Mononuclear cell (primary cell): ENCODE measurements around the gene OS9. TPM values are rescaled to one million over a fixed set of nuclear protein-coding genes. Genes with fewer than 3 reads are reported as not detected.

Experiments used
- H3K27me3 ChIP-seq: 2 replicates; pipeline ENCODE4 v1.6.0; 2011; ENCODE audit warnings: low read length, control low read depth; ENCODE audit not compliant: insufficient read depth
- H3K4me1 ChIP-seq: 2 replicates; pipeline ENCODE4 v1.5.1; 2011; ENCODE audit warnings: mild to moderate bottlenecking, low read length, control low read depth; ENCODE audit not compliant: insufficient read depth
- H3K4me3 ChIP-seq: 2 replicates; pipeline ENCODE4 v1.5.1; 2011; ENCODE audit warnings: mild to moderate bottlenecking, low read length, moderate library complexity
- H3K9me3 ChIP-seq: 2 replicates; pipeline ENCODE4 v1.5.1; 2011; ENCODE audit warnings: low read depth, mild to moderate bottlenecking, control low read depth, low read length
- total RNA-seq: library from RNA; depleted of rRNA; stranded (reverse); fragments of >200 nt; gene quantifications from one replicate; pipeline ENCODE4 v1.2.3, GENCODE V29; 2012

Gene OS9
- total RNA-seq, 1 donor, result 166 TPM

DNA sequence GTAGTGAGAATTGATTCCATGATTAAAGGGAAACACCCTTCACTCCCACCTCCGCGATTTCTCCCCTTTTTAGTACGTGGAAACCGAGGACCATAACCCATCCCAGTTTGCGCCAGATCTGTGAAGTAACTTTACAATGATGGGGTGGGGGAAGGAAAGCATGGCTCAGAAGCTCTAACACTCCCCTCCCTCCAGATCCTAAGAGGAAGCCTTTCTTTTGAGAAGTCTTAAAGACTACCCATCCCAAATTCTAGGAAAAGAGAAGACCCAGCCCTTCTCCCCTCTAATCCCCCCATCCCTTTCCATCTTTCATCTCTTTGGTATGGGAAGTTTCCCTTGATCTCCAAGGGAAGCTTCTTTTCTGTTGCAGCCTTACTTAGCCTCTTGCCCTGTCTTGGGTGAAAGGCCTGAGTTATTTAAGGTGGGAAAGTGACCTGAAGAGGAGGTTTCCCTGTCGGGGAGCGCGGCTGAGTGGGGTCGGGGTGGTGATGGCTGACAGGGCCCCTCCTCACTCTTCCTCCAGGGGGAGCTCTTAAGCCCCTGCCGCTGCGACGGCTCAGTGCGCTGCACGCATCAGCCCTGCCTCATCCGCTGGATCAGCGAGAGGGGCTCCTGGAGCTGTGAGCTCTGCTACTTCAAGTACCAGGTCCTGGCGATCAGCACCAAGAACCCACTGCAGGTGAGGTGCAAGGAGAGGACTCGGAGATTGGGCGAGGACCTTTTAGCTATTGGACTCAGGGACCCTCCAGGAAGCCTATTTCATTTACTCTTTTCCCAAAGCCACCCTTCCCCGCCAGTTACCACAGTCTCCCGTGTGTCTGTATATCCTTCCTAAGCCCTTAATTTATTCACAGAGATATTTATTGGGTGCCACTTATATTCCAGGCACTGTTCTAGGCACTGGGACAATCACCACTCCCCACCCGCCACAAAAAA is 62.7 kb downstream of the OS9 start:
- peak overlapping the region; percentile 49 for H3K4me3 ChIP-seq
- H3K9me3 ChIP-seq, result no peaks in the 10 kb centered on the region
- peaks cover 45% of the 10 kb centered on the region for H3K4me1 ChIP-seq
- no peaks in the 10 kb centered on the region for H3K27me3 ChIP-seq

DNA sequence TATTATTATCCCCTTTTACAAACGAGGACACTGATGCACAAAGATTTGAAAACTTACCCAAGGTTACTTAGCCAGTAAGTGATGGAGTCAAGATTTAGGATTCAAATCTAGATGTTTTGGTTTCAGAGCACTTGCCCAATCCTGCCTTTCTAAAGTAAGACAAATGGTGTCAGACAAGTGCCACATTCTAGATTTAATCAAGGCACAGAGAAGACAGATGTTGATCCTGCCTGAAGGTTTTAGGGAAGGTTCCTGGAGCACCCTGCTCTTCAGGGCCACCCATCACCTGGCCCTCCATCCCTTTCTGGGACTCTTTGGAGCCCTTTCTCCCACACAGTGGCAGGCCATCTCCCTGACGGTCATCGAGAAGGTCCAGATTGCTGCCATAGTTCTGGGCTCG is 63.8 kb downstream of the OS9 start:
- Histone ChIP-seq H3K9me3 (no peaks in the 10 kb centered on the region), H3K4me3 (no peak overlapping the region), H3K27me3 (no peaks in the 10 kb centered on the region), H3K4me1 (peaks cover 36% of the 10 kb centered on the region)

DNA sequence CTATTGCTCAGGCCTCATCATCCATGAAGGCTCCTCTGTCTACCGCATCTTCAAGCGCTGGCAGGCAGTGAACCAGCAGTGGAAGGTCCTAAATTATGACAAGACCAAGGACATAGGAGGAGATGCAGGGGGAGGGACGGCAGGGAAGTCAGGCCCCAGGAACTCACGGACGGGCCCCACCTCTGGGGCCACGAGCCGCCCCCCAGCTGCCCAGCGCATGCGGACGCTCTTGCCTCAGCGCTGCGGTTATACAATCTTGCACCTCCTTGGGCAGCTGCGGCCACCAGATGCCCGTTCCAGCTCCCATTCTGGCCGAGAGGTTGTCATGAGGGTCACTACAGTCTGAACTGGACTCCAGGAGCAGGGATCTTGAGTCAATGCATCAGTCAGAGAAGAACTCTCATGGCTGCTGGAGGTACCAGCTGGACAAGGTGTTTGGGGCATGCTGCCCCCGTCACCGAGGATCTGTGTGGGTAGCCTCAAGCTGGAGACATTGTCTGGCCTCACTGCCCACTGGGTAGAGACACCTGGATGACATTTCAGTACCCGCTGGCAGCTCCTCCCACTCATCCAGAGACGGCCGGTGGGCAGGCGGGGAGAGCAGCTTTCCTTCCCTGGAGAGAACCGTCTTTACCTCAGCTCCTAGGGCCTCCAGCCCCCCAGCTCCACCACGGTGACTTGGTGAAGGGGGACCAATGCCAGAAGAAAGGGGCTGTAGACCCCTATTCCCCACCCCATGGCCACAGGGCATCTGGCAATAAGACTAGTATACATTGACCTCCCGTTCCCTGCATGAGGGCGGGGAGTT is 64.8 kb downstream of the OS9 start:
- Histone ChIP-seq H3K27me3 (no peaks in the 10 kb centered on the region), H3K4me1 (peaks cover 28% of the 10 kb centered on the region), H3K4me3 (no peak overlapping the region), H3K9me3 (no peaks in the 10 kb centered on the region)

DNA sequence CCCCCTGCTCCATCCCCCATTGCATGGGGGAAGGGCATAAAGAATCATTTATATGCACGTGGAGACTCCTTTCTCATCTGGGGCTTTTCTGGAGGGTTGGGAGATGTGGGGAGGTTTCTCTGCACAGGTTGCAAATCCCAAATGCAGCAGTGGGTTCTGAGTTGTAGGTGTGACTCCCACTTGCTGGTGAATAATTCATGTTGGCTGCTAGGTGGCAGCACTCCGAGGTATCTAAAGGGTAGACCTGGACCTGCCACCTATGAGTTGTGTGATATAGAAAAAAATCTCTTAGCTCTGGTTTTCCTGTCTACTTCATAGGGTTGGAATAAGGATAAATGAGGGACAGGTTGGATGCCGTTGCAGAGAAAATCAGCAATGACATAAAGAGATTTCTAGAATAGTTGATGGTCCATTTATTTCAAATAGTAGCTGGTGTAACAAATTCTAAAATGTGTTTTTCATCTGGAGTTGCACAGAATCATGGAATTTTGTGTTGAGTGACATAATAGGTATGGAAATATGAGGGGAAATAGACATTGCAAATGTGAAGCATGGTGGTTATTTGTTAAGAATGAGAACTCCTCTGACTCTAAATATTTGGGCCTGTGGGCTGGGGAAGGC is 65.5 kb downstream of the OS9 start:
- Histone ChIP-seq H3K27me3 (peaks cover 7% of the 10 kb centered on the region), H3K4me1 (peaks cover 23% of the 10 kb centered on the region), H3K9me3 (no peaks in the 10 kb centered on the region), H3K4me3 (no peak overlapping the region)

DNA sequence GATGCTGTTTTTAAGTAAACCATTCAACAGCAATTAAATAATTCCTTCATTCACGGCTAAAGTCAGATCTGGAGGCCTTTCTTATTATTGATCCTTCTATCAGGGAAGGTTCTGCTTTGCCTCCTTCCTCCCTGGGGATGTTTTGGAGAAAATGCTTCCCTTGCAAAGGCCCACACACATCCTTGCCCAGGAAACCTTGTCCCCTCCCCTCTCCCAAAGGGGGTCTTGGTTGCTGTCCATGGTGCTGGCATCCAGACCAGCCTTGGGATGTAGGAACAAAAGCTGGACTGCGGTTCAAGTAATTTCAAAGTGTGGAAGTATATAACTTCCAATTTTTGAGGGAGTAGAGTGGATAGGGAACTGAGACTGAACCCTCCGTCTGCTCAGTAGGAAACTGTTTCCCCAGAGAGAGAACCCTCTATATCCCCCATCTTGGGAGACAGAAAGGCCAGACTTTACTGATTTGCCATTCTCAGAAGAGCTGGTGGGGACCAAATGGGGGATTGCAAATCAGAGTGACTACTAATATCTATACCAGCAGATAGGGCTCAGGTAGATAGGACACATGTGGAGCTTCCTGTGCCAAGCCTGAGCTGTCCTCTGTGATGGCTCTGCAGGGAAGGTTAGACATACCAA is 66.5 kb downstream of the OS9 start:
- no peaks in the 10 kb centered on the region for H3K9me3 ChIP-seq
- no peak overlapping the region for H3K4me3 ChIP-seq
- H3K27me3 ChIP-seq, result peaks cover 17% of the 10 kb centered on the region
- H3K4me1 ChIP-seq, result peaks cover 31% of the 10 kb centered on the region

DNA sequence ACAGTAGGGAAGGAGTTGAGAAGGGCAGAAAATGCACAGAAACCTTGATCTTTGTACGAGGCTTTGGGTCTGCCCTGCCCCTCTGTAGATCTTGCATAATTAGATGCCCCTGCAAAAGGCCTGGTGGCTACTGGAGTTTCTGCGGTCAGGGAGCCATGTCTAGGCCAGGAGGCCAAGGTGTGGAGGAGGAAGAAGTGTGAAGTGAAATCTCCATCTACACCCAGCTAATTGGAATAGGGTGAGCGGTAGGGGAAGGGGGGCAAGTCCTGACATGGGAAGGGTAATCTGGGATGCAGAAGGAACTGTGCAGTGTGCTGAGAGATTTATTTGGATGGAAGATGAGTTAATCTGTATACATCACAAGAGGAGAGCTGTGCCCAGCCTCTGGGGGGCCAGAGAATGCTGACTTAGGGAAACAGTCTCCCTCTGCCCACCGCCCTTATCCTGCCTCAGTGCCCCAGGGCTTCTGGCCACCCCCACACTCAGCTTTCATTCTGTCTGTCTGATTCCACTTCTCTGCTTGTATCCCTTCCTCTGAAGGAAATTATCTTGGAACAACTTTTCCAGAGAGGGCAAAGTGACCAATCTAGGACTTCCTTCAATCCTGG is 67.6 kb downstream of the OS9 start:
- H3K9me3 ChIP-seq, result no peaks in the 10 kb centered on the region
- peaks cover 27% of the 10 kb centered on the region for H3K27me3 ChIP-seq
- H3K4me3 ChIP-seq, result no peak overlapping the region
- H3K4me1 ChIP-seq, result peaks cover 32% of the 10 kb centered on the region

DNA sequence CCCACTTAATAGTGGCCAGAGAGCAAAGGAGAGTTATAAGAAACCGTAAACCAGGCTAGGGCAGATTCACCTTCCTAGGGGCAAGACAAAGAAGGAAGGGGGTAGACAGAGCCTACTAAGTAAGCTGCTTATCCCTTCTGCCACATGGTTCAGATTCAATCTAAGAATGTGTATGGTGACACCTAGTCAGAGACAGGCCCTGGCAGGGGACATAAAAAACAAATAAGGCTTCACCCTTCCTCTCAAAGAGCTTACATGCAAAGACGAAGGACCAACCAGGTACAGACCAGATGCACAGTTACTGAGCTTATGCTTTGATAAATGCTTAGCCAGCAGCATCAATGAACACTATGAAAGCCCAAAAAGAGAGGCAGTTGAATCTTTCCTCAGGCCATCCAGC is 68.5 kb downstream of the OS9 start:
- Histone ChIP-seq H3K9me3 (no peaks in the 10 kb centered on the region), H3K4me3 (no peak overlapping the region), H3K27me3 (peaks cover 37% of the 10 kb centered on the region), H3K4me1 (peaks cover 28% of the 10 kb centered on the region)

DNA sequence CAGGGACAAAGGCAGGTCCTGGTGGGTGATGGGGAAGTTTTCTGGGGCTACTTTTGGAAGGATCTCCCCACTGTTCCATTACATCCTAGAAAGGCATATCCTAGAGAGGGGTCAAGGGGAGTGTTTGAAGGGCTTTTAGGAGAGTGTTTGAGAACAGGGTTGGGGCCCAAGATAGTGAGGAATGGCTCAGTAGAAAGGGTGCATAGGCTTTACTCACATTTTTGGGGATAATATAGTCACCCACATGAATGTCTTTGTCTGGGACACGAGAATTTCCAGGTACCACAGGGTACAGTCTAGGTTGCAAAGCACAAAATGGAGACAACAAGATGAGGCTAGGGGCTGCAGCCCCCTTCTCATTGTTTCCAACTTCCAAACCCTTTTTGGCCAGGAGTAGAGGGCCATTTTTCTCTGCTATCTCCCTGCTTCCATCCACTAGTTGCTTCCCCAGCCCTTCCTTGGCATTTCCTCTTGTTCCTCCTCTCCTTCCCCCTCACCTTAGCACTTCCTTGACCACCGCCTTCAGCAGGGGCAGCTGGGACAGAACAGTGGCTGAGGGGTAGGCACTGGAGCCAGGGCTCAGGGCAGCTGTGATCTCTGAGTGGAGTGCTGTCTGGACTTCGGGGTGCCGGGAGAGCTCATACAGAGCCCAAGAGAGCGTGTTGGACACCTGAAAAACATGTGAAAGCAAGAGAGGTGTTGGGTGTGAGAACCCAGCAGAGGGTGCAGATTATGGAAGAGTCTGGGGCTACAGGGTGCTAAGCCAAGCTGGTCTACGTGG is 70.1 kb downstream of the OS9 start:
- H3K27me3 ChIP-seq, result peaks cover 39% of the 10 kb centered on the region
- peaks cover 28% of the 10 kb centered on the region for H3K4me1 ChIP-seq
- H3K4me3 ChIP-seq, result no peak overlapping the region
- no peaks in the 10 kb centered on the region for H3K9me3 ChIP-seq

DNA sequence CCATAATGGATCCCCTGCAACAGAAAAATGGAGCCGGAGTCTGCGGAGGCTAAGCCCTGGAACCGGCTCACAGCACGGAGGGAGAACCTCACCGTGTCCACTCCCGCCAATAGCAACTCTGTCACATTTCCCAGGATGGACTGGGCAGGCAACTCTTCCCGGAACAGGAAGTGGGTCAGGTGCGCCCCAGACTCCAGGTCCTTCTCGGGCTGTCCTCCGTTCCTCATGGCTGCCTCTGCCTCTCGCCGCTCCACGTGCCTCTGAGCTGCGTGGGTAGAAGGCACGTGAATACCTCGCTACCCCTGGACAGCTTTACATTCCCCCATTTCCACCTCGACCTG is 70.7 kb downstream of the OS9 start:
- peaks cover 28% of the 10 kb centered on the region for H3K4me1 ChIP-seq
- H3K9me3 ChIP-seq, result no peaks in the 10 kb centered on the region
- H3K4me3 ChIP-seq, result no peak overlapping the region
- peaks cover 39% of the 10 kb centered on the region for H3K27me3 ChIP-seq

DNA sequence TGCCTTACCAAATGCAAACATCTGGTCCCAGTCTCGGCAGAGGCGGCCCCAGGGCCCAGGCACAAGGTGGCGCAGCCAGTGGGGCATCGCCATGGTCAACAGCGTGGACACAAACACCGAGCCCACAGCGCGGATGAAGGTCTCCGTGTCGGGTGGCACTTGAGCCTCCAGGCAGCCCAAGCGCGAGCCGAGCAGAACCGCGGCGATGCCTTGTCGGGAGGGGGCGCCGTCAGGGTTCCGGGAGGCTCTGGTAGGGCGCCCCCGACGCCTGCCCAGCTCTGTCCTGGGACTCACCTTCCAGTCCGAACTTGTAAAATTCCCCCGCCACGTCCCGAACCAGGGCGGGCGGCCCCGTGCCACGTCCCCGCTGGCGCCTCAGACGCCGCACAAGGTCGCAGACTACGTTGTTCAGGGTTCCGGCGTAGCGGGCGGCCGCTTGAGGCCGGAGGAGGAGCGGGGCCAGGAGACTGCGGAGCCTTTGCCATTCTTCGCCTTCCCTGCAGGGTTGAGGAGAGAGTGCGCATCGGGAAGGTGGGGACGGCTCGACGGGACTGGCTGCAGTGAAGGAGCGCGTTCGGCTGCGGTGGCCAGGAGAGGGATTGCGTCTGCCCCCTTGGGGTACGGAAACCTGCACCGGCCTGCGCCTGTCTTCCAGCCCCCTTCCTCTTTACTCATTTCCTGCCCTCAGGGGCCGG is 71.2 kb downstream of the OS9 start:
- peaks cover 39% of the 10 kb centered on the region for H3K27me3 ChIP-seq
- peak overlapping the region; percentile 30 for H3K4me3 ChIP-seq
- no peaks in the 10 kb centered on the region for H3K9me3 ChIP-seq
- H3K4me1 ChIP-seq, result peaks cover 28% of the 10 kb centered on the region

DNA sequence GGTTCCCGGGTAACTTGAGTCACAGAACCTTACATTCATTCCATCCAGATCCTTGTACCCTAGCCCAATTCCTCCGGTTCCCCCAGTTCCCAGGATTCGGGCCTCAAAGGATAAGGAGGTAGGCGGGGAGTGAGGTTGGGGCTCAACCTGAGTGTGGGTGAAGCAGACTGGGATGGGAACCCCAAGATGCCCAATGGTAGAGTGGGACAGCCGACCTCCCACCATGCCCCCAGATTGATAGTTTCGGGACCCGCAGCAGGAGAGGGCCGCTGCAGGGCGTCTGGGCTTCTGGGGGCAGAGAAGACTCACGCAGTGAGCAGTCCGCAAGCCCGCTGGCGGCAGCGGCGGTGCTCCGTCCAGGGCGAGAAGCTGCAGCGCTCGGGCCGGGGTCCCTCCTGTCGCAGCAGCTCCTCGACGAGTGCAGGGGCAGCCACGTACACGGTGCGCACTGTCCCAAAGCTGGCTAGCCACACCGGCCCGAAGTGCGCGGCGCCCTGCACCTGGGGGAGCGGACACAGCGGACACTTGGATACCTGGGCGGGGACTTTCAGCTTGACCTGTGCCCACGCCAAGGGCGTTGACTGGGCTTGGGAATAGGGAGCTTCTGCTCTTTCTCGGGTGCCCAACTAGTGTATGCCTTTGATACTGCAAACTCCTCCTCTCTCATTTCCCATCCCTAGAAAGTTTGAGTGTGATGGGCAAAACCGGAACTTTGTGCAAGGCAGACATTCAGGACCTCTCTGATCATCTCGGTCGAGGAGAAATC is 71.9 kb downstream of the OS9 start:
- Histone ChIP-seq H3K4me1 (peaks cover 32% of the 10 kb centered on the region), H3K27me3 (peaks cover 39% of the 10 kb centered on the region), H3K4me3 (peak overlapping the region; percentile 30), H3K9me3 (no peaks in the 10 kb centered on the region)

DNA sequence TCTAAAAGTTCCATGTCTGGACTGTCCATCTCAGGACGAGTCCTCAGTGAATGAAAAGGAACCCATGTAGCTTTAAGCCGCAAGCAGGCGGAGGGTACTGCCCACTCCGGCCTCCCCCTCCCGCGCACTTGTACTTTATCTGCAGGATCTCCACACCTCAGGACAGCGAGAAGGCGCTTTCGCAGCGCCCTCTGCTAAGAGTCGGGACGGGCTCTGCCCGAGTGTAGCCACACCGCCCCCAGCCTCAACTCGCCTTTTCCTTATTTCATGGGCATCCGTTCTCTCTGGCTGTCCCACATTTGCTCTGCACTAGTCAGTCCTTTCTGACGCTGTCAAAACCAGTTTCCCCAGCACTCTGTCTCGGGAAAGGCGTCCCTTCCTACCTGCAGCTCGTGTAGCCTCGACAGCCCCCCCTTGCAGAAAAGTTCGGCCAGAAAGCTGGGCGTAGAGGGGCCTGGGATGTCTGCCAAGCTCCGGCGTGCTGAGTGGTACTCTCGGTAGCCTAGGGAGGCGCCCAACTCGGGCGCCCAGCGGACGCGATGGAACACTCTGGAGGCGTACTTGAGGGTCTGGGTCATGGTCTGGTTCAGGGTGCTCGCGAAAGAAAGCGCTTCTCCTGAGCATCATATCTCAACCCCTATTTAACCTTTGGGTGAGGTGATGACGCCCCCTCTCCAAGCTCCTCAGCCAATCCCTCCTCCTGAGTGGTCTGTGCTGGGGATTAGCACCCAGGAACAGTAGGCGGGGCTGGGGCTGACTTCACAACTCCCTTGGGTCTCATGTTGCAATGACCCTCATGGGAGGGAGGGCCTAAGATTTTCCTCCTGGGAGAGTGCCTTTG is 72.8 kb downstream of the OS9 start, which contains the start of gene CYP27B1:
Gene CYP27B1 (minus strand): TSS at position 615 of the 841 bp plus-strand sequence. CDS start 37 bp downstream, at position 578.
- Histone ChIP-seq H3K4me3 (no peak within 1 kb of the TSS), H3K9me3 (no peaks in the 10 kb centered on the region), H3K27me3 (peaks cover 39% of the 10 kb centered on the region), H3K4me1 (peaks cover 40% of the 10 kb centered on the region)
